ENCODE results near the gene HRK. TPM values are rescaled to one million over a fixed set of nuclear protein-coding genes. Genes with fewer than 3 reads are reported as not detected.

The HRK gene
- total RNA-seq, 4 donors from 2014 or later = under 0.01 to 0.45 (median 0.08) TPM; not detected in 1

GRCh38 chr12:116885491-116885890 is 4.2 kb upstream of the HRK start:
- WGBS, 2 donors (ENCODE audit: low coverage in 1 of 2) = 20% methylated on average over 1 of the region's 2 CpGs; no CpG with 5 or more reads in 1 of the 2 donors

GRCh38 chr12:116884871-116885270 is 3.6 kb upstream of the HRK start:
- H3K27me3 ChIP-seq = peaks cover 75% of the 10 kb centered on the region
- no peak overlapping the region for H3K4me3 ChIP-seq
- TF ChIP-seq POLR2AphosphoS5 (IDR thresholded peaks at IDR 0.05) = no peak
- TF ChIP-seq CTCF (IDR thresholded peaks at IDR 0.05) = no peak
- TF ChIP-seq POLR2A (IDR thresholded peaks at IDR 0.05) = no peak
- TF ChIP-seq EP300 (IDR thresholded peaks at IDR 0.05) = no peak
- H3K9me3 ChIP-seq = no peaks in the 10 kb centered on the region
- H3K27ac ChIP-seq = no peak overlapping the region
- no peaks in the 10 kb centered on the region for H3K36me3 ChIP-seq
- 86 to 92% methylated on average over 1 to 2 of the region's 3 CpGs for WGBS, 2 donors (ENCODE audit: low coverage in 1 of 2)
- no peak for ATAC-seq
- peaks cover 0 to 28% (median 12%) of the 10 kb centered on the region in 3 donors for H3K4me1 ChIP-seq

More at GRCh38 chr12:116885491-116885890, 4.2 kb upstream of the HRK start:
- Histone ChIP-seq H3K27me3 (peaks cover 68% of the 10 kb centered on the region), H3K27ac (no peak overlapping the region), H3K36me3 (no peaks in the 10 kb centered on the region), H3K4me1 (peaks cover 0 to 21% (median 12%) of the 10 kb centered on the region in 3 donors), H3K4me3 (no peak overlapping the region), H3K9me3 (no peaks in the 10 kb centered on the region)
- TF ChIP-seq POLR2AphosphoS5 (IDR thresholded peaks at IDR 0.05) (no peak), CTCF (IDR thresholded peaks at IDR 0.05) (no peak), POLR2A (IDR thresholded peaks at IDR 0.05) (no peak), EP300 (IDR thresholded peaks at IDR 0.05) (no peak)
- no peak for ATAC-seq

GRCh38 chr12:116882742-116883141 is 1.5 kb upstream of the HRK start:
- TF ChIP-seq EP300 (IDR thresholded peaks at IDR 0.05) (no peak), CTCF (IDR thresholded peaks at IDR 0.05) (peak in 1 of 4 experiments; percentile 47)

DNA sequence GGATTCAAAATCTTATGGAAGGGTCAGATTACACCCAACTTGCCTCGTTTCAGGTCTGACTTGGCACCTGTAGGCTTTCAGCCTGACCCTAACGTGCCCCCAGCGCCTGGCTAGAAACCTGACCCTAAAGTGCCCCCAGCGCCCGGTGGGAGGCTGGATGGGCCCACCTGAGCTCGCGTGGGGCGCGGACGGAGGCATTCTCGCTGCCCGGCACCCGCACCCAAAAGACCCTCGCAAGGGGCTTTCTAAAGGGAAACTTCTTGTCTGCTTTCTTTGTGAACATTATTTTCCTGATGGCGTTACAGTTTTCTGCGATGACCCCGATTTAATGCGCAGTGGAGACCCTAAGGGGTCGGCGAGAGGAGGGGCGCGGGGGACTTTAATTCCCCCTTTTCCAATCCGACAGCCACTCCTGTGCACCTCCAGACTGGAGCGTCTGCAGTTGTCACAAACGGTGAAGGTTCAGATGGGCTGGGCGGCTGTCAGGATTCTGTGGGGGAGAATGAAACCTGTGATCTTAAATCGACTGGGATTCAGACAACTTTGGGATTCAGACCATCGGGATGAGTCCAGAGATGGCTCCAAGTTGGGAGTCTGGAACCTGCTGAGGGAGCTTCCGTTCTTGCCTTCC is 751 bp upstream of the HRK start:
- Histone ChIP-seq H3K27me3 (peaks cover 90% of the 10 kb centered on the region), H3K36me3 (no peaks in the 10 kb centered on the region), H3K9me3 (no peaks in the 10 kb centered on the region), H3K27ac (no peak overlapping the region), H3K4me3 (peak overlapping the region in 1 of 2 donors; percentile 49), H3K4me1 (peaks cover 0 to 45% (median 23%) of the 10 kb centered on the region in 3 donors)
- no peak for TF ChIP-seq POLR2AphosphoS5 (IDR thresholded peaks at IDR 0.05)
- TF ChIP-seq POLR2A (IDR thresholded peaks at IDR 0.05) = no peak
- no peak for TF ChIP-seq CTCF (IDR thresholded peaks at IDR 0.05)
- TF ChIP-seq EP300 (IDR thresholded peaks at IDR 0.05) = no peak
- 0 to 6% methylated on average over 1 to 3 of the region's 29 CpGs for WGBS, 2 donors (ENCODE audit: low coverage in 1 of 2)
- no peak for ATAC-seq

More at GRCh38 chr12:116882742-116883141, 1.5 kb upstream of the HRK start:
- Histone ChIP-seq H3K4me1 (peaks cover 0 to 45% (median 23%) of the 10 kb centered on the region in 3 donors), H3K36me3 (no peaks in the 10 kb centered on the region), H3K9me3 (no peaks in the 10 kb centered on the region), H3K4me3 (no peak overlapping the region), H3K27me3 (peaks cover 89% of the 10 kb centered on the region), H3K27ac (no peak overlapping the region)
- WGBS, 2 donors (ENCODE audit: low coverage in 1 of 2) = 13 to 27% methylated on average over 6 of the region's 6 CpGs
- ATAC-seq = no peak

DNA sequence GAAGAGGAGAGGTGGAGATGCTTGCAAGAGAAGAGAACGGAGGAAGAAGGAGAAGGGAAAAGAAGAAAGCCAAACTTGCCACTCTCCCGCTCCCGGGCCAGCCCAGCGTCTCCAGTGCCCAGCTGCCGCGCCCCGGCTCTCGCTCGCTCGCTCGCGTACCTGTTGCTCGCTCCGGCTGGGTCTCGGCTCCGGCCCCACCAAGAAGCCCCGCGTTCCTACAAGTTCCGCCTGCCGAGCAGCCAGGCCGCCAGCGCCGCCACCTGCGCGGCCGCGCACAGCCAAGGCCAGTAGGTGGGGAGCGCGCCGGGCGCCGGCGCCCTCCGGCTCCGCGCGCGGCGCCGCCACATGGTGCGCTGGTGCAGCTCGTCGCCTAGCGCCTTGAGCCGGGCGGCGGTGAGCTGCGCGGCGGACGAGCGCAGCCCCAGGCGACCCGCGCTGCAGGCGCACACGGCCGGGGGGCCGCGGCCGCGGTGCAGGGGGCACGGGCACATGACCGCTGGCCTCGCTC is 370 bp downstream of the HRK start:
- Histone ChIP-seq H3K27ac (no peak overlapping the region), H3K27me3 (peaks cover 95% of the 10 kb centered on the region), H3K4me1 (peaks cover 0 to 45% (median 23%) of the 10 kb centered on the region in 3 donors), H3K36me3 (no peaks in the 10 kb centered on the region), H3K4me3 (peak overlapping the region in 1 of 2 donors; percentile 49), H3K9me3 (no peaks in the 10 kb centered on the region)
- ATAC-seq = peak; percentile 58
- TF ChIP-seq CTCF (IDR thresholded peaks at IDR 0.05) (peak in 2 of 4 experiments; percentile 5 to 26), POLR2A (IDR thresholded peaks at IDR 0.05) (no peak)
- 3 to 17% methylated on average over 1 to 14 of the region's 65 CpGs for WGBS, 2 donors (ENCODE audit: low coverage in 1 of 2)

All from gastroesophageal sphincter (tissue), 4 donors.